NB4 (cell line): Measurements from ENCODE around the gene AUTS2.

ENCODE experiments used
- CTCF ChIP-seq: IDR thresholded peaks from one replicate; pipeline ENCODE4 v1.5.1; 2012; ENCODE audit warnings: low read depth, low read length
- MYC ChIP-seq: IDR thresholded peaks from 2 replicates; pipeline ENCODE4 v1.6.1; 2011; ENCODE audit warnings: low read depth, low read length
- POLR2A ChIP-seq: IDR thresholded peaks from 2 replicates; pipeline ENCODE4 v1.6.1; 2011; ENCODE audit warnings: mild to moderate bottlenecking; ENCODE audit not compliant: insufficient read length; ENCODE audit errors: extremely low read depth

DNA sequence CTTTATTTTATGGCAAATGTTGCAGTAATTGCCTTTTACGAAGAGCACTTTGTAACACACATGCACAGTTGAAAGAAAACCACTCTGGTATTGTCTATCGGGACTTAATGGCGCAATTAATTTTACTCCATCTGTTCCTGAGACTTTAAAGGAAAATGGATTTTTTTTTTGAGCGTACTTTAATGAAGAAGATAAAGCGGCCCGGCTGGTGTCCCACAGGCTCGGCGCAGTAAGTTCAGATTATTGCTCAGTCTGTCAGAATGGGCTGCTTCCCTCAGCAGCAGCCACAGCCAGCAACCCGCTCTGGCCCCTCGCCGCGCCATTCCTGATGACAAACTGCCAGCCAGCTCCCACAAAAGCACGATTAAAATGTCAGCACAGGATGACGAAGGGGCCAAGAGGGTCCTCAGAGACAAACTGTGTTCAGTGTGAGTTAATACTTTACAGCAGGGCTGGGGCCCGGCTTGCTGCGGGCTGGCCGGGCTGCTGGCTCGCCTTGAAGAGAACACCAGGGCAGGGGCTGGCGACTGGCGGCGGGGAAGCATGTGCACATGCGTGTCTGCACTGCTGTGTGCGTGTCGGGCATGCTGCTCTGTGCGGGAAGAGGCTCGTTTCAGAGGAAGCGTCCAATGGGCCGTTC lies 1032.7 kb downstream of the AUTS2 start:
- TF ChIP-seq POLR2A, result no peak
- TF ChIP-seq CTCF, result no peak
- no peak for TF ChIP-seq MYC
